Dermis microvascular lymphatic vessel endothelial cell (primary cell): ENCODE data around the gene PEDS1. TPM values are rescaled to one million over a fixed set of nuclear protein-coding genes. Genes with fewer than 3 reads are reported as not detected.
"Not testable (repeated sequence)": the region's sequence is repeated elsewhere in the genome, so short reads cannot be mapped to it uniquely, and the experiment has no call there.

ENCODE experiments used
- DNase-seq, 2 donors: peaks; one replicate each; pipeline versions ENCODE4 v3.0.0 to v3.0.0-alpha.2; 2010; ENCODE audit warnings: low read depth in 2 of 2
- total RNA-seq: library from RNA; depleted of rRNA; stranded (reverse); fragments of >200 nt; gene quantifications from 2 replicates; pipeline ENCODE4 v1.2.1, GENCODE V29; 2014

Gene PEDS1
- total RNA-seq, 1 donor from 2014 or later = 11.2 TPM

GRCh38 chr20:50190251-50191064 lies 36.9 kb upstream of the PEDS1 start, which contains the start of gene CEBPB:
CEBPB (plus strand) TSS chr20:50190830; CDS start chr20:50191034, 204 bp downstream.
- DNase-seq = peak; percentile 74 to 88

GRCh38 chr20:50189681-50190250 lies 36.2 kb upstream of the PEDS1 start:
- DNase-seq = no peak

GRCh38 chr20:50188879-50189680 lies 35.6 kb upstream of the PEDS1 start:
- no peak for DNase-seq

- no peak for DNase-seq
Observed at GRCh38 chr20:50188287-50188688, 34.8 kb upstream of the PEDS1 start.

- no peak for DNase-seq
Observed at GRCh38 chr20:50187403-50188051, 34.0 kb upstream of the PEDS1 start.

GRCh38 chr20:50186987-50187402 lies 33.5 kb upstream of the PEDS1 start:
- no peak for DNase-seq

- DNase-seq = peak; percentile 64 to 72
Observed at GRCh38 chr20:50186151-50186885, 32.8 kb upstream of the PEDS1 start.

- DNase-seq = no peak
Observed at GRCh38 chr20:50185426-50185825, 31.9 kb upstream of the PEDS1 start.

- no peak for DNase-seq
Observed at GRCh38 chr20:50182346-50182745, 28.8 kb upstream of the PEDS1 start.

GRCh38 chr20:50181344-50181743 lies 27.8 kb upstream of the PEDS1 start:
- no peak for DNase-seq

- DNase-seq = not testable (repeated sequence)
Observed at GRCh38 chr20:50178672-50179071, 25.1 kb upstream of the PEDS1 start.

- no peak for DNase-seq
Observed at GRCh38 chr20:50175938-50176933, 22.7 kb upstream of the PEDS1 start.

GRCh38 chr20:50174456-50174855 lies 20.9 kb upstream of the PEDS1 start:
- DNase-seq = no peak

GRCh38 chr20:50172347-50173013 lies 19.0 kb upstream of the PEDS1 start:
- peak; percentile 58 to 77 for DNase-seq

GRCh38 chr20:50170549-50171220 lies 17.2 kb upstream of the PEDS1 start:
- no peak for DNase-seq

- peak; percentile 58 to 81 for DNase-seq
Observed at GRCh38 chr20:50169329-50169823, 15.9 kb upstream of the PEDS1 start.

GRCh38 chr20:50165684-50166554 lies 12.4 kb upstream of the PEDS1 start:
- DNase-seq = peak; percentile 96 to 100
